GM21526 (cell line): ENCODE measurements around the gene MEGF8.

ENCODE experiments used
- ATAC-seq: cut with Tn5 transposase; IDR thresholded peaks from one replicate; pipeline ENCODE4 v1.9.1; 2021; ENCODE audit warnings: moderate library complexity; ENCODE audit not compliant: unreplicated experiment, low FRiP score

The MEGF8 gene

DNA sequence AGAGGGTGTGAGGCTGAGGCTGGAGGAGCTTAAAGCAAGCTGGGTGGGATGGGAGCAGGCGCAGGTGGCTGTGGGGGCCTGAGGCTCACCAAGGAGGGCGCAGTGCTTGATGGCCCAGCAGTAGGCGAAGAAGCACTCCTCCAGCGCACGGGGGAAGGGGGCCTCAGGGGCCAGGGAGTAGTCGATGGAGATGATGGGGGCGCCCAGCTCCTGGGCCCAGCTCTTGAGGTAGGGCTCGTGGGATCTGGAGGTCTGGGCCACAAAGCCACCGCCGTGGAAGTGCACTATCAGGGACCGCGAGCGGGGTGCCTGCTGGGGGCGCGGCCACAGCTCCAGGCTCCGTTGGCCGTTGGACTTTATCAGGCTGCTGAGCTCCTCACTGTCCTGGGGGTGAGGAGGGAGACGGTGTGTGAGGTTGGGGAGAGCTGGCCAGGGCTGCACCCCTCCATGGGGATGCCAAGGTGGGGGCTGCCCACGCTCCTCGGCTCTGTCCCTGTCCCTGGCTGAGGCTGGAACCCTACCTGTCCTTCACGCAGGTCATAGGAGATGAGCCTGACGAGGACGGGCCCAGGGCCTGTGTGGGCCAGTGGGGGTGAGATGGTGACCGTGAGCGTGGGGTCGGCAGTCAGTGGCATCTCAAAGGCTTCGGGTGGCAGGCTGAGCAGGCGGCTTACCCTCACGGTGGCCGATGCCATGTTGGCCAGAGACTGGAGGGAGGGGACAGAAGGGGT is 81.8 kb downstream of the MEGF8 start:
- ATAC-seq: no peak

DNA sequence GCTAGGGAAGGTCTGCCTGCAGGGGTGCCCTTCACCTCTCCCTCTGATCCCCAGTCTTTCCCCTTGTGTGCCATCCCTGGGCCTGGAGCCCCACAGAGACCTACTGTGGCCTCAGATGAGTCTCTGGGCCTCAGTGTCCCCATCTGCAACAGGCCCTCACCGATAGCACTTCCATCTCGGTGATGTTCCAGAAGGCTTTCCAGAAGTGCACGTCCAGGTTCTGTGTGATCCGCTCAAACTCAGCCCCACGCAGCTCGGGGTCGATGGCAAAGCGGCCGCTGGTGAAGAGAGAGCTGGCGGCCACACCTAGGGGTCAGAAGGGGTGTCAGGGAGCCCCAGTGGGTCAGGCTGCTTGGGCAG is 82.4 kb downstream of the MEGF8 start:
- ATAC-seq: no peak

GRCh38 chr19:42409477-42409876 is 84.0 kb downstream of the MEGF8 start:
- no peak for ATAC-seq

DNA sequence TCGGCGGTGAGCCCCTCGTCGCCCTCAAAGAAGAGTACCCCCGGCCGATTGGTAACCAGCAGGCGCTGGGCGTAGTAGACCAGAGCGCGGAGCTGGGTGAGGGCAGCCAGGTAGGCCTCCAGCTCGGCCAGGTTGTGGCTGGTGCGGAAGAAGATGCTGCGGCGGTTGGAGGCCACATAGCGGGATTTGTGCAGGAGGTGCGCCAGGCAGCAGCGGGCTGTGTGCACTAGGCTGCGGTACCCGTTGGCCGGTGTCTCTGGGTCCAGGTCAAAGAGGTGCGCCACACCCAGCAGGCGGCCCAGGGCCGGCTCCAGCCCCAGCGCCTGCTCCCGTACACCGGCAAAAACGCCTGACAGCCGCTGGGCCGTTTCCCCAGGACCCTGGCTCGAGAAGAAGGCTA is 84.9 kb downstream of the MEGF8 start:
- ATAC-seq: no peak

DNA sequence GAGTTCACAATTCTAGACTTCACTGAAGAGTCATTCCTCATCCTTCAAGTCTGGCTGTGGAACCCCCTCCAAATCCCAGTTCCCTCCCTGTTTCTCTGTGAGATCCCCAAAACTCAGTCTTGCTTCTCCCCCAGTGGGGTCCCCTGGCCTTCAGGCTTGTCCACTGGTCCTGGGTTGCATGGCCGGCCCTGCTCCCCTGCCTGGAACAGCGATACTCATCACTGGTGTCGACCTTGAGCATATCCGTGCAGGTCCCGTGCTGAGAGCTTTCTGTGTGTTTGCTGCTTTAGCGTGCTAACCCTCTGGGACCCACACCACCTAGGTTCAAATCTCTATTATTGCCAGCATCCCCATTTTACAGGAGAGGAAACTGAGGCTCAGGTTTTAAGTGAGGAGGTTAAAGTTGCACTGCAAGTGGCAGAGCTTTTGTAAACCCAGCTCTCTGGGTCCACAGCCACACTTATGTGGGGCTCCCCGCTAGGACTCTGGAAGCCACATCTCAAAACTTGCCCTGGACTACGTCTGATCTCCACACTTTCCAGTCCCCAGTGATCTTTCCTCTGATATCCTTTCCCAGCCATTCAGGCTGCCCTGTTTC is 86.2 kb downstream of the MEGF8 start:
- ATAC-seq: no peak

DNA sequence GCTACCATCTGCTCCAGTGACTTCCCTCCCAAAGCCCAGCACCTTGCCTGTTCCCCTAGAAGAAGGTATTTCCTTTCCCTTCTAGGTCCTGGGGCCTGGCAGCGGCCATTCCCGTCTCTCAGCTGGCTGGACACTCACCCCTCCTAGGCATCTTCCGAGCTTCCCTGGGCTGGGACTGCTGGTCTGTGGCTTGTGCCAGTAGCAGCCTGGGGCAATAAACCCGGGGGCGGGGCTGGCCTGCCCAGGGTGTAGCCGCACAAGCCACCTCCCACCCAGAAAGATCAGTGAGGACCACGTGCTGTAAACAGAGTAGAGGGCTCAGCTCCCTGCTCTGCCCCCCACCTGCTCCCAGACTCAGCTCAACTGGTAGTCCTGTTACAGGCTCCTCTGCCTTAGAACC is 86.8 kb downstream of the MEGF8 start:
- ATAC-seq: no peak

- ATAC-seq: no peak
These were observed 87.2 kb downstream of the MEGF8 start for GRCh38 chr19:42412661-42413076.

- no peak for ATAC-seq
These were observed 93.9 kb downstream of the MEGF8 start for GRCh38 chr19:42419309-42419708.

DNA sequence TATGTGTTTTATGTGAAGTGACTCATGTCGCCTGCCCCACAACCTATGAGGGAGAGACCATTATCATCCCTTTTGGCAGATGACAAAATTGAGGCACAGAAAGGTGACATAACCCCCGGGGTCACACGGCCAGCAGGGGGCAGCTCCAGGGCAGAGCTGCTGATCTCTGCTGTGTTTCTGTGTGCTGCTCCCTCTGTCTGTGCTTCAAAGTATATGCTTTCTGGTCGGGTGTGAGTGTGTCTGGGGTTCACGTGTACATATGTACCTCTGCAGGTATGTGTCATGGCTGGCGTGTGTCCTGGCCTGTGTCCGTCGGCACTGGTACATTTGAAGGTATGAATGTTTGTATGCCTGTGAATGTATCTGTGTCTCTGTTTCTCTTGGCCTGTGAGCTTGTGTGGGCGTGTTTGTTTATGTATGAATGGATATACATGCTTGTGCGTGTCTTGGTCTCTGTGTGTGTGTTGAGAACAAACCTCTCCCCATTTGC is 94.7 kb downstream of the MEGF8 start:
- ATAC-seq: peak; percentile 51

DNA sequence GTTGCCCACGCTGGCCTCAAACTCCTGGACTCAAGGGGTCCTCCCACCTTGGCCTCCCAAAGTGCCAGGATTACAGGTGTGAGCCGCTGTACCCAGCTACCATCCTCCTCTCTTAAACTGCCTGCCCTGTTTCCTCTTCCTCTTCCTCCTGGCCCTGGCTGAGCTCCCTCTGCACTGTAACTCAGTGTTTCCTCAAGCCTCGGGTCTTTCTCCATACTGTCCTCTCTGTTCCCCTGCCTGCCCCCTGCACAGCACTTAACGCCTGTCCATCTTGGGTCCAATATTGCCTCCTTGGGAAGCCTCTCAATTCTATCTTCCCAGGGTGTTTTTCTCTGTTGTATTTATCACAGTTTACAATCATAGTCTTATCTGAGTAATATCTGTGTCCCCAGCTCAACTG is 95.7 kb downstream of the MEGF8 start:
- no peak for ATAC-seq

DNA sequence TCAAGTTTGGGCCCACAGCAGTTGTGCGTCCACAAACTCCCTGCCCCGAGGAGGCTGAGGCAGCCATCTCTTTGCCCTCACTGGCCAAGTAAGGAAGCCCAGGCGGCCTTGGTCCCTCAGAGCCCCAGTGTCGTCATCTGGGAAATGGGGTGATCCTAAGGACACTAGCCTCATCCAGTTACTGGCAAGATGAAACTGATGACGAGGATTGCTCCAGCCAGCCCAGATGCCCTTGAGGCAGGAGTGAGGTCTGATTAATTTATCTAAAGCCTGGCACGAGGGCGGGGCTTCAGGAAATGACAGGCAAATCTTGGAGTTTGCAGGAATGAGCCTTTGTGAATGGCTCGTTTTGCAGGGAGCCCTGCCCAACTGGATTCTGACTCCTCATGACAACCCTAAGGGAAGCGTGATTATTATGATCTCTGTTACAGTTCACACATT is 96.2 kb downstream of the MEGF8 start:
- ATAC-seq: no peak

- ATAC-seq: peak; percentile 15
These were observed 96.9 kb downstream of the MEGF8 start for GRCh38 chr19:42422092-42422900.

GRCh38 chr19:42422901-42423461 is 97.5 kb downstream of the MEGF8 start:
- peak; percentile 29 for ATAC-seq

- ATAC-seq: peak; percentile 70
These were observed 98.3 kb downstream of the MEGF8 start for GRCh38 chr19:42423462-42424344.

GRCh38 chr19:42424345-42424707 is 98.9 kb downstream of the MEGF8 start:
- ATAC-seq: no peak

DNA sequence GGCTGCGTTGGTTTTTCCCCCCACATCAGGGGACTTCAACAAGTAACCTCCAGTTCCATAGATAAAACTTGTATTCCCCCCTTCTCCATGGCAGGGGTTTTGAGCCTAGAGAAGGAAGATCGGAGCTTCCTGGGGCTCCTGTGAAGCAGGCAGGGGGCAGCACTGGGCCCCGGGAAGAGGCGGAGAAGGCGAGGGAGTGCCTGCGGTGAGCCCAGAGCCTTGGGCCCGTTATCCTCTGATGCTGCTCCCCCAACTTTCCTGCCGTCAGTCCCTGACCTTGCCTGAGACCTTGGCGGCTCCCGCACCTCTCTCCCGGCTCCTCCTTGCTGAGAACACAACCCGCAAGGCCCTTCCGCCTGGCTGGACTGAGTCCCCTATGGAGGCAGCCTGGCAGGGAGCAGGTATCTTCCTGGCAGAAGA is 99.3 kb downstream of the MEGF8 start:
- ATAC-seq: no peak

DNA sequence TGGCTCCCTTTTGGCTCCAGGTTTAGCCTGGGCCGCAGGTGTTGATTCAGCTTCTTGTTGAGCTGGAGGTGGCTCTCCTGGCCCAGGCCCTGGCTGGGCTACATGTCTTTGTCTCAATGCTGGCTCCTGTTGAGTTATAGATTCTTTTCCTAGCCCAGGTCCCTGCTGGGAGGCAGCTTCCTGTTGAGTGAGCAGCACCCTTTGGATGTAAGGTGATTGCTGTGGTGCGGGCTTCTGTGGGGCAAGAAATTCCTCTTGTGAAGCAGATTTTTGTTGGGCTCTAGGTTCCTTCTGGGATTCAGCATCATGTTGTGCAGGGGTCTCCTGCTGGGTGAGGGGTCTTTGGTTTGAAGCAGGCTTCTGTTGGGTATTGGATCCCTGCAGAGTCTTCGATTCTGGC is 101.2 kb downstream of the MEGF8 start:
- ATAC-seq: no peak

- ATAC-seq: no peak
These were observed 101.9 kb downstream of the MEGF8 start, which contains the start of gene LIPE for GRCh38 chr19:42427313-42427712. TSS of gene LIPE (minus strand) at chr19:42427388. CDS start at chr19:42427149, 239 bp downstream.
